Uterus (tissue), 2 donors: Measurements from ENCODE around the gene CDC42BPA.

Experiments
- POLR2A ChIP-seq, 2 donors: fragments of 450-650 bp; IDR thresholded peaks; one replicate each; pipeline ENCODE4 v1.6.1; 2016; ENCODE audit warnings: antibody characterized with exemption in 2 of 2, mild to moderate bottlenecking in 1 of 2, moderate library complexity in 1 of 2
- TF ChIP-seq, protein P1 (sequence below), 4 experiments: fragments of 200-600 bp in 2 of 4; fragments of 450-650 bp in 2 of 4; sonication (generic) in 2 of 4; IDR thresholded peaks; one replicate each; pipeline ENCODE4 v1.5.1; 2016 to 2019; ENCODE audit warnings: antibody characterized with exemption in 4 of 4, mild to moderate bottlenecking in 2 of 4, moderate library complexity in 1 of 4

DNA sequence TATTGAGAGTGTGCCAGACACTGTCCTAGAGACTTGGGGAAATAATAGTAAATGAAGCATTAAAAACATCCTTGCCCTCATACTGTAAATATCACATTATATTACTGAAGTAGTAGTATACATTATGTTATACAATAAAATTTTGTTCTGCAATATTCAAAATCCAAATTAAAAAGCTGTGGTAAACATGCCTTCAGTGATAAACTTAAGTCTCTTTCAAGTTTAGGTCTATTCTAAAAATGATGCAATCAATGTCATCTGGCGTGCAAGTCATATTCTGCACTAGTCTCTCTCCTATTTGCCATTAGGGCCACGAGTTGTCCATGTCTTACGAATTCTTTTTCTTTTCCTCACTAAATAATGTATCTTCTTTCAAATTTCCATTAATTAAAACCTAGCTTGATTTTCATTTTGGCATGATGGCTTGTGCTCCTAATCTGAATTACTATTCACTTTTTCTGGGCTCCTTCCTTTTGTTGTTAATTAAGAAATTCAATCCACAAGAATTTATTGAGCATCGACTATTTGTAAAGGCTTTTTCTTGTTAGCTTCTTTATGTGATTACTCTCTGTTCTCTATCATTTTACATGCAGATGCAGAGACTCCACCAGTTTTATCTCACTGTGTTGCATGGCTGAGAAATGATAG is 247.5 kb downstream of the CDC42BPA start:
- TF ChIP-seq, protein P1, sequence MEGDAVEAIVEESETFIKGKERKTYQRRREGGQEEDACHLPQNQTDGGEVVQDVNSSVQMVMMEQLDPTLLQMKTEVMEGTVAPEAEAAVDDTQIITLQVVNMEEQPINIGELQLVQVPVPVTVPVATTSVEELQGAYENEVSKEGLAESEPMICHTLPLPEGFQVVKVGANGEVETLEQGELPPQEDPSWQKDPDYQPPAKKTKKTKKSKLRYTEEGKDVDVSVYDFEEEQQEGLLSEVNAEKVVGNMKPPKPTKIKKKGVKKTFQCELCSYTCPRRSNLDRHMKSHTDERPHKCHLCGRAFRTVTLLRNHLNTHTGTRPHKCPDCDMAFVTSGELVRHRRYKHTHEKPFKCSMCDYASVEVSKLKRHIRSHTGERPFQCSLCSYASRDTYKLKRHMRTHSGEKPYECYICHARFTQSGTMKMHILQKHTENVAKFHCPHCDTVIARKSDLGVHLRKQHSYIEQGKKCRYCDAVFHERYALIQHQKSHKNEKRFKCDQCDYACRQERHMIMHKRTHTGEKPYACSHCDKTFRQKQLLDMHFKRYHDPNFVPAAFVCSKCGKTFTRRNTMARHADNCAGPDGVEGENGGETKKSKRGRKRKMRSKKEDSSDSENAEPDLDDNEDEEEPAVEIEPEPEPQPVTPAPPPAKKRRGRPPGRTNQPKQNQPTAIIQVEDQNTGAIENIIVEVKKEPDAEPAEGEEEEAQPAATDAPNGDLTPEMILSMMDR (IDR thresholded peaks at IDR 0.05) = no peak
- no peak for TF ChIP-seq POLR2A (IDR thresholded peaks at IDR 0.05)
